ENCODE measurements around the gene MEIS1.
"Not testable (repeated sequence)": the region's sequence is repeated elsewhere in the genome, so short reads cannot be mapped to it uniquely, and the experiment has no call there.

Gene MEIS1

DNA sequence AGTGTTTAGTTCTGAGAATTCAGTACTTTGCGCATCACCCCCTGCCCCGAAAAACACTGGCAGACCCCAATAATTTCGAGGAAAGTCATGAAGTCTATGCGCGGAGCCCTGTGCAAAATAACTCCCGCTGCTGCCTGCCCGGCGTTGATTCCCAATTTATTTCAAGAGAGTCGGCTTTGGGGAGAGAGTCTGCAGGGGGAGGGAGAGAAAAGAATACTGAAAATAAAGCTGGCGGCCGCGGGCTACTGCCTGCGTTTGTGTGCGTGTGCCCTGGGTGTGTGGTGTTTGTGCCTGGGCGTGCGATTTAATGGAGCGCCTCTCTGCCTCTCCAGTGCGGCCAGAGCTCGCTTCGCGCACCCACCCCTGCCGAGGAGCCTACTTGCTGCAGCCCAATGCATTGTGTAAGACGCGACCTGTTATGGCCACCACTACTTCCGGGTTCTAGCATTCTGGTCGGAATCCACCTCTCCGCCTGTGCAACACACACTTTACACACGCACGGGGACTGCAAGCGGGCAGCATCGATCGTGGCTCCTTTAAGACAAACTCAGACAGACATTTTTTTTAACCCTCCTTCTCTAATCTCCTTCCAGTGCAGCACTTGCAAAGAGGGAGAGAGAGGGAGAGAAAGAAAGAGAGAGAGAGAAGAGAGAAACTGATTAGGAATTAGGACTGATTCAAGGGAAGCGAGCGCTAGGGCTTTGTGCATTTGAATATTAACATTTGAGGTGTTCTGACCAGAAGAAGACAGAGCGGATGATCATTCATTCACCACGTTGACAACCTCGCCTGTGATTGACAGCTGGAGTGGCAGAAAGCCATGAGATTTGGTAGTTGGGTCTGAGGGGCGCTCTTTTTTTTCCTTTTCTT is at the start of gene MEIS1:
MEIS1 (plus strand) TSS at position 447 of the 870 bp plus-strand sequence. CDS start 732 bp downstream, outside the sequence.
- no peak for DNase-seq (ENCODE audit: low read depth)

DNA sequence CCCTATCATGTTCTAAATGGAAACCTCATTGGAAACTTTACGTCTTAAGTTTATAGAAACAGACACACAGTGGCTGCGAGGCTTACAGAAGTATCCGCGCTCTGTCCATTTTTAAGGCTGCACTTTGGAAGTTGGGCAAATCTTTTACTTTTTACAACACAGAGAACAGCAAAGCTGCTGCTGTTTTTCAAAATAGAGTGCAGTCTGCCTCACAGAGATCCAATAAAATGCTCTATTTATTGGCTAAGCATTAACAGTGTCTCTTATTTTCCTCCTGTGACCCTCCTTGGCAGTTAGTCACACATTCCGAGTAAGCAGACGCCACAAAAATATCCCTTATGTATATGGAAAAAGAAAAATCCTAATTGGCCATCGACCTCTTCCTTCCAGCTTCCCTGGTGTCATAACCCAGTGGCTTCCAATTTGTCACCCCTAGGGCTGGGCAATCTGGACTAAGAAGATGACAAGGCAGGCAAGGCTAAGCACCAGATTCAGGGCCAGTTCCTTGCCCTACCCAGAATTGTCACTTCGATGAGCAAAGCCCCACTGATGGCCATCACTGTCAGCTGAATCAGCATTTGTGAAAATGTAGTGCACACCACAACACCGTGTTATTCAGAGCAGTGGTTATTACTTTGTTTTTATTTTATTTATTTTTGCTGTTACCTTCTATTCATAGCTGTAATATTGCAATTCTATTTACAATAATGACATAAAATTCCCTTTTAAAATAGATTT is 47.7 kb upstream of the MEIS1 start:
- no peak for DNase-seq (ENCODE audit: low read depth)

DNA sequence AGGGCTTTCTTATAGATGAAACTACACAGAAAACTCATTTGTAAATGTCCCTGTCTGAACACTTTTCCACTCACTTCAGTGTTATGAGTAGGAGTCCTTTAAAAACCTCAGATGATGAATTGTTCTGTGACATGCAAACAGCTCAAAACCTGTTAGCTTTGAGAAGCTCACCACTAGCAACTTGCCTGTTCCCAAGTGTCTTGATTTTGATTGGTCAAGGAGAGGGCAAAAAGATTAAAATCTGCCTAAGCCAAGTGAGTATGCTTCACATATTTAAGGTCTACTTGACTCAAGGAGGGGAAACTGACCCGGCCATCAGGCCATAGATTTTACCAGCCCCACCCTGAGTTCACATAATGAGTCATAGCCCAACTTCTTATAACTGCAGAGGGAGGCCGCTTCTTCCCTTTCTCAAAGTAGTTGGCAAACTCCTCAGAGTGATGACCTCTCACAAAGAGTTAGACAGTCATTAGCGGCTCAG is 45.2 kb upstream of the MEIS1 start:
- DNase-seq (ENCODE audit: low read depth): no peak

DNA sequence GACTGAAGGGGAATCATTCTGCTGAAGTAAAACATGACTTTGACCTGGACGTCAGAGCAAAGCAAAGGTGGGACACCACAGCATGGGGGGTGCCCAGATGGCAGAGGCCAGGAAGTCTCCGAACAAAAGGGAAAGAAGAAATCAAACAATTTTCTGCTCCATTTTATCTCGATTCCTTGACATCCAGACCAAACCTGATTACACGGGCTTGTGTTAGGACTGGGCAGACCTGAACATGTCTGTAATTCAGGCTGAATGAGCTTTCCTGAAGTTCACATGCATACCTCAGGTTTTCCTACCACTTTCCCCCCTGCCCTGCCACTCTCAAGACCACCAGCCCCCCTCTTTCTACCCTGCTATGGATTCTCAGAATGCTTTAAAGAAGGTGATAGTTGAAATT is 44.8 kb upstream of the MEIS1 start:
- no peak for DNase-seq (ENCODE audit: low read depth)

GRCh38 chr2:66390811-66391210 is 44.1 kb upstream of the MEIS1 start:
- no peak for DNase-seq (ENCODE audit: low read depth)

- DNase-seq (ENCODE audit: low read depth): not testable (repeated sequence)
These were observed 43.7 kb upstream of the MEIS1 start for GRCh38 chr2:66391240-66391639.

DNA sequence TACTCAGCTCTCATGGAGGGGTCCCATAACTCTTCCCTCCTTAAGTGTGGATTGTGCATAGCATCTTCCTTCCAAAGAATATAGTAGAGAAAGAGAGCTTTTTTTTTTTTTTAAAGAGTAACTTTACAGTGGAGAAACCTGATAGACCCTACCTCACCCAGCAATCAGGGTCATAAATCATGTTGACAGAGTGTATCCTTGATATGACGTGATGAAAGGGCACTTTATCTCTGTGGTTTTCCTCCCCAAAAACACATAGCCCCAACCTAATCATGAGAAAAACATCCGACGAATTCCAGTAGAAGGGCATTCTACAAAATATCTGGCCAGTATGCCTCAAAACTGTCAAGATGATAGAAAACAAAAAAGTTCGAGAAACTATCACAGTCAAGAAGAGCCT is 29.5 kb upstream of the MEIS1 start:
- DNase-seq (ENCODE audit: low read depth): no peak

DNA sequence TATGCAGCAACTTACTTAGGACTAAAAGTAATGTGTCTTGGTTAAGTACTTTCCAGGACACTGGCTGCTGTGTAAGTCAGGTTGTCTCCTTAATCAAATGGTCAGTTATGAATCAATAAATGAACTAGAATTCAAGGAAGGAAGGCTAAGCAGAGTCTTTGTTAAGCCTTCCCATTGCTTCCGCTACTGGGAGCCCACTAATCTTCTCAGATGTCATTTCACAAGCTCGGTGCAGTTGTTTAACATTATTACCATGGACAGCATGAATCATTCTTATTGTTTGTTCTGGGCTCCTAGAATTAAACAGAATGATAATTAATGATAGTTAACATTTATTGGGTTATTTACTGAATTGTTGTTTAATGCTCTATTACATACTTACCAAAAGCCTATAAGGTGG is 26.0 kb upstream of the MEIS1 start:
- DNase-seq (ENCODE audit: low read depth): no peak

DNA sequence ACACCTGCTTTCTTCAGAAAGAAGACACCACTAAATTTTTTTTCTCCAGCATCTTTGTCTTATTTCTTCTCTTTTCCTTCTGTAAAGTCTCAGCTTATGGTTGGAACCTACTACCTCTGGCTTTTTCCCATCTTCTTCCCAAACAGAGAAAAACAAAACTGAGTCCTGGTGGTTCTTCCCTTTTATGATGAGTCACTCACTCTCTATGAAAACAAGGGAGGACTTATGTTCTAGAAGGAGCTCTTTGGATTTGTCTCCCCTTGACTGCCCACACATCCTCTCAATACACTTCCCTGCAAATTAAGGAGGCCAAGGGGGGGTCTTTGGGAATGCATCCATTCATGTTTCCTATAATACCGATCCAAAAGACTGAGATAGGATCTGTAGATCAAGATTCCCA is 22.1 kb upstream of the MEIS1 start:
- no peak for DNase-seq (ENCODE audit: low read depth)

- no peak for DNase-seq (ENCODE audit: low read depth)
These were observed 20.0 kb upstream of the MEIS1 start for GRCh38 chr2:66414896-66415295.

GRCh38 chr2:66418381-66418780 is 16.5 kb upstream of the MEIS1 start:
- DNase-seq (ENCODE audit: low read depth): no peak

DNA sequence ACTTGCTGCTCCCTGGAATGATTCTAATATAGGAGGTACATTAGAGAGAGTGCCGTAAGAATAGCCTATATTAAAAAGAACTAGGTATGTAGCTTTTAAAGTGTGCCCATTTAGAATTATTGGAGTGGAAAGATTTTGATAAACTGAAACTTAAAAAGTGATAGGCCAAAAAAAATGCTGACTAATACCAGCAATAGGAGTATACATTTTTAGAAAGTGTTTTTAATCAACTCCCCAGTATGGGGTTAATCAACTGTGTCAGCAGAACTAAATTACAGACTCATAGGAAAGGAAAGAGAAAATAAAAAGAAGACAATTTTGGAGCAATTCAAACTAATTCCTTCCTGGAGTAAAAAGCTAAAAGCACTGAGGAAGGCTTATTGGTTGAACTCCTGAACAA is 13.3 kb upstream of the MEIS1 start:
- no peak for DNase-seq (ENCODE audit: low read depth)

- DNase-seq (ENCODE audit: low read depth): no peak
These were observed 11.4 kb upstream of the MEIS1 start for GRCh38 chr2:66423391-66424124.

GRCh38 chr2:66426244-66427111 is 8.4 kb upstream of the MEIS1 start:
- DNase-seq (ENCODE audit: low read depth): no peak

DNA sequence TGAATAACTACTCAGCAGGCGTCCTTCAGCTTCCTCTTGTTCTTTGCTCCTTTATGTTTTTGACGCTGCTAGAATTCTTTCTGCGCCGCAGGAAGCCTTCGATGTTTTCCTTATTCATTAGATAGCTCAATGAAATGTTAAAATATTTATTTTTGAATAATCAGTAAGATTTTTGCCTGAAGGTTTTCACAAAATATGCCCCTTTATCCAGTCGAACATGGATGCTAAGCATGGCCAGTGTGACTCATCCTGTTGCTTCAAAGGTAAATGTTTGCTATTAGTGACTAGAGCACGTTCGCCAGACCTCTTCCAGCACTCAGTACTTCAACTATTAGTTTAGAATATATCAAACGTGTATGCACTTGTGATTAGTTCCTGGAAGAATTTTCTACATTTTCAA is 7.6 kb upstream of the MEIS1 start:
- no peak for DNase-seq (ENCODE audit: low read depth)

DNA sequence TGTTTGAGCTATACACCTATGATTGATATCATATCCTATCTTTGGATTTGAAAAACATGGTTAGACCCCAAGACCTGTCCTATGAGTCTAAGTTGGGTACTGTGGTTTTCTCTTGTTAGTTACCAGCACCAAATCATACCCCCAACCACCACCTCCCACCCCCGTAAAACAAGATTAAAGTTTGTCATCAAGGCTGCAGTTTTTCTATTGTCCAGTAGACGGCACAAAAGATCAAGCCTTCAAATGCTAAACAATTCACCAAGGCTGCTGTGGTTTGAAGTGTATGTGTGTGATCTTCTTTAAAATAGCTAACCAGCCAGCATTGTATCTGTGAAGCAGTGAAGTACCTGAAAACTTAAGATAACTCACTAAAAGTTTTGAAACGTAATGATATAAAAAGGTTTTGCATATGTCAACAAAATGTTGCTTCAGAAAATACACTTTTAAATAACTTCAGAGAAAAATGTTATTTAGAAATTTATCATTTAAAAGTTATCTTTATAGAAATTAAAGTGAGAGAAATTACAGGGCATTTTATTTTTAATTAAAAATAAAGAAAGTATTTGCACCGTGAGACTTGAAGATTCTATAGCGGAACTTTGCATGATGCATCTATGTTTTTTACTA is 5.8 kb upstream of the MEIS1 start:
- DNase-seq (ENCODE audit: low read depth): no peak

GRCh38 chr2:66429693-66430504 is 5.0 kb upstream of the MEIS1 start:
- DNase-seq (ENCODE audit: low read depth): no peak

- no peak for DNase-seq (ENCODE audit: low read depth)
These were observed 4.2 kb upstream of the MEIS1 start for GRCh38 chr2:66430505-66431273.

GRCh38 chr2:66431274-66431642 is 3.7 kb upstream of the MEIS1 start:
- DNase-seq (ENCODE audit: low read depth): no peak
